Nephron progenitor cell (in vitro differentiated cells): Measurements from ENCODE around the gene ROBO2.

Experiments used
- DNase-seq: peaks from one replicate; pipeline ENCODE4 v3.0.0; 2021
- H3K27ac Mint-ChIP-seq: 2 replicates; pipeline ENCODE4 v1.8.0; 2021; ENCODE audit warnings: mild to moderate bottlenecking, moderate library complexity, mixed read lengths
- H3K27me3 Mint-ChIP-seq: 2 replicates; pipeline ENCODE4 v1.8.0; 2021; ENCODE audit warnings: mild to moderate bottlenecking, low read depth, mixed read lengths; ENCODE audit not compliant: poor library complexity
- H3K36me3 Mint-ChIP-seq: 2 replicates; pipeline ENCODE4 v1.8.0; 2021; ENCODE audit warnings: low read depth, mixed read lengths
- H3K4me1 Mint-ChIP-seq: 2 replicates; pipeline ENCODE4 v1.8.0; 2021; ENCODE audit warnings: mixed read lengths
- H3K4me3 Mint-ChIP-seq: 2 replicates; pipeline ENCODE4 v1.8.0; 2021; ENCODE audit warnings: mild to moderate bottlenecking, moderate library complexity, mixed read lengths
- H3K9me3 Mint-ChIP-seq: 2 replicates; pipeline ENCODE4 v1.8.0; 2021; ENCODE audit warnings: mild to moderate bottlenecking, moderate library complexity, mixed read lengths
- TF ChIP-seq, protein P1 (sequence below): fragments of 200-600 bp; sonication (generic); IDR thresholded peaks from 2 replicates; pipeline ENCODE4 v1.5.0; 2021; ENCODE audit warnings: antibody characterized with exemption

The ROBO2 gene

DNA sequence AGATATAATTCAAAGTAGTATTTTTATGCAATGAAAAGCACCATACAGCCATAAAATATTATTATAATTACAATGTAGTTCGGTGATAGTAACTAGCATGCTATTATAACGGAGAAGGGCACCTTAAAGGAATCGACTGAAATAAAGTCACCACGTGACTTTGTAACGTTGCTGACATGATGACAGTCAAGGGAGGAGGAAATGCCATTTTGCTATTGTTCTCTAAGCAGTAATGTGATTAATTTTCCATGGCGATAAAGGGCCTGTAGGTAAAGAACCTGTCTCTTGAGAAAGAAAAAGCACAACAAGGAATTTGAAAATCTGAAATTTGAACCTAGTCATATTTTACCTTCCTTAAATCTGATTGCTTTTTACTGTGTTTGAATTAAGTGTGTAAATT is 526.2 kb downstream of the ROBO2 start:
- TF ChIP-seq, protein P1, sequence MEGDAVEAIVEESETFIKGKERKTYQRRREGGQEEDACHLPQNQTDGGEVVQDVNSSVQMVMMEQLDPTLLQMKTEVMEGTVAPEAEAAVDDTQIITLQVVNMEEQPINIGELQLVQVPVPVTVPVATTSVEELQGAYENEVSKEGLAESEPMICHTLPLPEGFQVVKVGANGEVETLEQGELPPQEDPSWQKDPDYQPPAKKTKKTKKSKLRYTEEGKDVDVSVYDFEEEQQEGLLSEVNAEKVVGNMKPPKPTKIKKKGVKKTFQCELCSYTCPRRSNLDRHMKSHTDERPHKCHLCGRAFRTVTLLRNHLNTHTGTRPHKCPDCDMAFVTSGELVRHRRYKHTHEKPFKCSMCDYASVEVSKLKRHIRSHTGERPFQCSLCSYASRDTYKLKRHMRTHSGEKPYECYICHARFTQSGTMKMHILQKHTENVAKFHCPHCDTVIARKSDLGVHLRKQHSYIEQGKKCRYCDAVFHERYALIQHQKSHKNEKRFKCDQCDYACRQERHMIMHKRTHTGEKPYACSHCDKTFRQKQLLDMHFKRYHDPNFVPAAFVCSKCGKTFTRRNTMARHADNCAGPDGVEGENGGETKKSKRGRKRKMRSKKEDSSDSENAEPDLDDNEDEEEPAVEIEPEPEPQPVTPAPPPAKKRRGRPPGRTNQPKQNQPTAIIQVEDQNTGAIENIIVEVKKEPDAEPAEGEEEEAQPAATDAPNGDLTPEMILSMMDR, result no peak
- Mint-ChIP-seq H3K27ac (no peak overlapping the region), H3K36me3 (peaks cover 14% of the 10 kb centered on the region), H3K4me3 (no peak overlapping the region), H3K4me1 (no peaks in the 10 kb centered on the region), H3K27me3 (no peaks in the 10 kb centered on the region), H3K9me3 (no peaks in the 10 kb centered on the region)
- DNase-seq, result no peak

DNA sequence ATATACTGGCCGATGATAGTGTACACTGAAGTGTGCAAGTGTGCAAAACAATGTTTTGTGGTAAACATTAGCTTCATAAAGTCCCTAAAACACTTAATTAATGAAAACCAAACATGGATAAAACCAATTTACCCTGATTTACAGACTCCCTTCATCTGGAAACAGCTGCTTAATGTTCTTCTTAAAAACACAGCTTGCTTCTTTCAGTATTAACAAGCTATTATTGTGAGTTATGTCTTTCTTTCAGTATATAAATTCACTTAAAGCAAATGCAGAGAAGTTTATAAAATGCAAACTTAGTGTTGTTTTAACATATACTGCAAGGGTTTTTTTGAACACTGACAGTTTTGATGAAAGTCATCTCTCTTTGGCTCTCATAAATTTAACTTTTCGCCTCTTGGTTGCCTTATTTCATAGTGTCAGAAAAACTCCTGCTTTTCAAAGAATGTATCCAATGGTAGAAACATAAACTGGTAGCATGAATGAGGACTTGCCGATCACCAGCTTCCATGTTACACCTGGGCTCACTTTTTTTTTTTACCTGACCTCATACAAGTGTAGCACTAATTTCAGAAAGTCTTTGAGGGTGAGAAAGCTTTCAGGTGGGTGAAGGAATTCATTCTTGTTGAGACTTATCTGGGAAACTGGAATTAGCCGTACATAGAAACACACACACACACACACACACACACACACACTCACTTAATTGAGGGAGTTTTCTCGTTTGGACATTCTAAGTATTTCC is 532.2 kb downstream of the ROBO2 start:
- no peak overlapping the region for H3K4me3 Mint-ChIP-seq
- peaks cover 4% of the 10 kb centered on the region for H3K27me3 Mint-ChIP-seq
- peaks cover 14% of the 10 kb centered on the region for H3K36me3 Mint-ChIP-seq
- H3K4me1 Mint-ChIP-seq, result no peaks in the 10 kb centered on the region
- no peaks in the 10 kb centered on the region for H3K9me3 Mint-ChIP-seq
- TF ChIP-seq, protein P1, result no peak
- DNase-seq, result no peak
- no peak overlapping the region for H3K27ac Mint-ChIP-seq

DNA sequence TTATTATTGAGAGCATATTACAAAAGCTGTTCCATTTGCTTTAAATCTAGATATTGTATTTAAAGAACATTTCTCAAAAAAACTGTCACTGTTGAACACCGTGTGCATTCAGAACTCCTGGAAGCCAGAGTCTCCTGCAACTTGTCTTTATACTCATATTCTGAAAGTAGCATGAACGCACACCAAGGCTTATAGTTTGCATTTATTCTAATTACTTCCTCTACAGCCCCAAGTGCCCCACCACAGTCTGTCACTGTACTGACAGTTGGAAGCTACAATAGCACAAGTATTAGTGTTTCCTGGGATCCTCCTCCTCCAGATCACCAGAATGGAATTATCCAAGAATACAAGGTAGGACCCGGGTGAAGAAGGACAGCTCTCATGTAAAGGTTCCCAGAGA is 537.4 kb downstream of the ROBO2 start:
- Mint-ChIP-seq H3K4me3 (no peak overlapping the region), H3K4me1 (no peaks in the 10 kb centered on the region), H3K9me3 (no peaks in the 10 kb centered on the region), H3K27ac (no peak overlapping the region), H3K27me3 (peaks cover 4% of the 10 kb centered on the region), H3K36me3 (no peaks in the 10 kb centered on the region)
- TF ChIP-seq, protein P1, result no peak
- DNase-seq, result no peak

DNA sequence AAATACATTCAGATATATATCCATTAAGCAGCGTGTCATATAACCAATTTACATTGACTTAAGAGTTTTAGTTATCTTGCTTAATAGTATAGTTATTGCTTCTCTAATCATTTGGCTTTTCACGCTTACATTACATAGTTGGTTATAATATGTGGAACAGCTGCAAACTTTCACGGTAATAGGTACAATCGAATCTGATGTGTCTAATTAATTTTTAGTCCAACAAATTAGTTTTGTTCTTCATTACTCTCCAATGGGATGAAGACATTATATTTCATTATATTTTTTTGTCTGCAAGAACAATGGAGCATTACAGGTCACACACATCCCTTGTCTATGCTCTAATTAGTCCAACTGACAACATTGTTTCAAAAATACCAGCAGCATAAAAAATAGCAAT is 546.3 kb downstream of the ROBO2 start:
- no peak overlapping the region for H3K4me3 Mint-ChIP-seq

DNA sequence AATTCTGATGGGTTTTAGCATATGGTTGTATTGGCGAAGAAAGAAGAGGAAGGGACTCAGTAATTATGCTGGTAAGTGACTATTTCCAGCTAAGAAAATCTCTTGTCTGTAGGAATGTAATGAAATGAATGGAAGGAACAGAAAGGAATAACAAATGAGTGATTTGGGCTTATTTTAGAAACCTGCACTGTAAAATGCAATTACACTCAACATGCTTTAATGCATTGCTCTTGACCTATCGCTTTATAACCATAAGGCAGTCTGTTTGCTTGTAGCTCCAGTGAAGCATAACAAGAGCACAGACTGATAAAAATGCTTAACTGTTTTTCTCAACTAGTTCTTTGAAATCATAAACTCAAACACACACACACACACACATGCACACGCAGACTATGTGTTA is 549.0 kb downstream of the ROBO2 start:
- H3K36me3 Mint-ChIP-seq, result no peaks in the 10 kb centered on the region
- H3K27me3 Mint-ChIP-seq, result no peaks in the 10 kb centered on the region
- no peak for DNase-seq
- H3K4me1 Mint-ChIP-seq, result no peaks in the 10 kb centered on the region
- H3K4me3 Mint-ChIP-seq, result no peak overlapping the region
- H3K27ac Mint-ChIP-seq, result no peak overlapping the region
- no peaks in the 10 kb centered on the region for H3K9me3 Mint-ChIP-seq
- TF ChIP-seq, protein P1, result no peak

More for the DNA sequence above, 546.3 kb downstream of the ROBO2 start:
- H3K9me3 Mint-ChIP-seq, result no peaks in the 10 kb centered on the region
- TF ChIP-seq, protein P1, result no peak
- H3K4me1 Mint-ChIP-seq, result no peaks in the 10 kb centered on the region
- no peaks in the 10 kb centered on the region for H3K27me3 Mint-ChIP-seq
- no peak overlapping the region for H3K27ac Mint-ChIP-seq
- no peak for DNase-seq
- no peaks in the 10 kb centered on the region for H3K36me3 Mint-ChIP-seq

DNA sequence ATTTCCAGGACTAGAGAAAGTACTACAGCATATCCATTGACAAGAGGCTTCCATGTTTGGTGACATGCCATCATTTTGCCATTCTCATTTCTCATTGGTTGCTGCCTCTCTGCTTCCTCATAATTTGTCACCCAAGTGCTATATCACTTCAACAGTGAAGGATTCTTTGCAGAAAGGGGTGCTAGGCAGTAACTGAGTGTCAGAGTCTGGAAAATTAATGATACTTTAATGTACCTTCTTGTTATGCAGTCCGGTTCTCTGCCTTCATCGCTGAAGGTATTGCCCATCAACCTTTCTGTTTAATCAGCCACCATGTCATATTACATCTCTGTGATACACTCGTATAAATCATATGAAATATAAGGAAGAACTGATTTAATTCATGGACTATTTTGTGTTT is 550.3 kb downstream of the ROBO2 start:
- Mint-ChIP-seq H3K27me3 (no peaks in the 10 kb centered on the region), H3K27ac (no peak overlapping the region), H3K36me3 (no peaks in the 10 kb centered on the region), H3K4me1 (no peaks in the 10 kb centered on the region), H3K4me3 (no peak overlapping the region), H3K9me3 (no peaks in the 10 kb centered on the region)
- TF ChIP-seq, protein P1, result no peak
- no peak for DNase-seq
